Activated CD4-positive, alpha-beta T cell treated with anti-CD3 and anti-CD28 coated beads, Interleukin-2, amount 50 U/mL, for 24 hours (primary cell): Measurements from ENCODE around the gene DCDC1.

Experiments used
- DNase-seq, 2 donors: peaks; one replicate each; pipeline ENCODE4 v3.0.0-alpha.2; 2020; ENCODE audit warnings: low read depth in 1 of 2, low spot score in 1 of 2

Gene DCDC1

GRCh38 chr11:30861531-30861930, 508.0 kb downstream of the DCDC1 start:
- no peak for DNase-seq

GRCh38 chr11:30861064-30861463, 508.5 kb downstream of the DCDC1 start:
- no peak for DNase-seq

- no peak for DNase-seq
Measured at GRCh38 chr11:30860146-30860545, 509.4 kb downstream of the DCDC1 start.

- DNase-seq, result no peak
Measured at GRCh38 chr11:30859669-30860068, 509.9 kb downstream of the DCDC1 start.

- DNase-seq, result no peak
Measured at GRCh38 chr11:30855383-30856006, 514.0 kb downstream of the DCDC1 start.

- no peak for DNase-seq
Measured at GRCh38 chr11:30853439-30853838, 516.1 kb downstream of the DCDC1 start.

- DNase-seq, result no peak
Measured at GRCh38 chr11:30852645-30853044, 516.9 kb downstream of the DCDC1 start.

- DNase-seq, result no peak
Measured at GRCh38 chr11:30852091-30852490, 517.4 kb downstream of the DCDC1 start.

GRCh38 chr11:30837252-30837651, 532.3 kb downstream of the DCDC1 start:
- DNase-seq, result no peak

GRCh38 chr11:30832831-30833230, 536.7 kb downstream of the DCDC1 start:
- no peak for DNase-seq

GRCh38 chr11:30830681-30831080, 538.9 kb downstream of the DCDC1 start:
- DNase-seq, result no peak

- DNase-seq, result no peak
Measured at GRCh38 chr11:30826911-30827310, 542.6 kb downstream of the DCDC1 start.

GRCh38 chr11:30825723-30826122, 543.8 kb downstream of the DCDC1 start:
- no peak for DNase-seq

- no peak for DNase-seq
Measured at GRCh38 chr11:30823119-30823518, 546.4 kb downstream of the DCDC1 start.

GRCh38 chr11:30821438-30821965, 548.0 kb downstream of the DCDC1 start:
- DNase-seq, result no peak

- DNase-seq, result no peak
Measured at GRCh38 chr11:30818721-30819120, 550.8 kb downstream of the DCDC1 start.

GRCh38 chr11:30816959-30817880, 552.3 kb downstream of the DCDC1 start:
- DNase-seq, result no peak

GRCh38 chr11:30815619-30816018, 553.9 kb downstream of the DCDC1 start:
- DNase-seq, result no peak

- no peak for DNase-seq
Measured at GRCh38 chr11:30814737-30815136, 554.8 kb downstream of the DCDC1 start.
